HepG2 (cell line): ENCODE measurements around the gene BGN. TPM values are rescaled to one million over a fixed set of nuclear protein-coding genes. Genes with fewer than 3 reads are reported as not detected.

Experiments used
- ATAC-seq: fragments of 200-7000 bp; cut with Tn5 transposase; 3 replicates; pipeline ENCODE4 v1.9.1; 2020; ENCODE audit warnings: mild to moderate bottlenecking, moderate library complexity
- BruUV-seq: library from RNA; stranded (reverse); fragments of 400-500 nt; replicated peaks from 2 replicates; lab custom pipeline; 2021; lab: Mats Ljungman, UMichigan
- CTCF ChIA-PET: fragments of 300-600 bp; formaldehyde crosslinking; extraction: SDS; loops from one replicate; lab custom pipeline; 2021; ENCODE audit warnings: low total read pairs, inconsistent platforms, low intra/inter-chr PET ratio; lab: Yijun Ruan, JAX
- POLR2A ChIA-PET: fragments of 350-600 bp; sonication (Branson Sonifier 250); formaldehyde crosslinking; loops from one replicate; lab custom pipeline; 2020; ENCODE audit warnings: antibody characterized with exemption, inconsistent platforms; lab: Yijun Ruan, JAX
- DNase-seq: peaks from one replicate; pipeline ENCODE4 v3.0.0-alpha.2; 2015; ENCODE audit warnings: low spot score
- FAIRE-seq: peaks from 3 replicates; lab custom pipeline; 2011; peaks lifted over from hg19 to GRCh38; lab: Jason Lieb, UNC
- H2AFZ ChIP-seq: one replicate; pipeline ENCODE4 v1.6.1; 2011; ENCODE audit warnings: low read length, inconsistent platforms
- H3K27ac ChIP-seq: fragments of 300-600 bp; 3 replicates; pipeline ENCODE4 v1.8.0; 2011; ENCODE audit warnings: mixed run types, mild to moderate bottlenecking, mixed read lengths, low read length, inconsistent platforms; ENCODE audit not compliant: insufficient read depth; ENCODE audit errors: extremely low read length
- H3K27me3 ChIP-seq, 2 experiments: fragments of 200-600 bp in 1 of 2; 2 replicates in 1 of 2; 3 replicates in 1 of 2; pipeline versions ENCODE4 v1.6.0 to v1.8.0; 2011; ENCODE audit warnings: low read length in 2 of 2, mild to moderate bottlenecking in 2 of 2, moderate library complexity in 2 of 2, inconsistent platforms in 1 of 2; ENCODE audit not compliant: insufficient read depth in 2 of 2, control insufficient read depth in 1 of 2
- H3K36me3 ChIP-seq, 2 experiments: fragments of 200-600 bp in 1 of 2; replicated peaks in 1 of 2; 2 replicates in 1 of 2; 3 replicates in 1 of 2; pipeline versions ENCODE4 v1.5.1 to v1.8.0; 2011; ENCODE audit warnings: low read length in 2 of 2, inconsistent platforms in 1 of 2; ENCODE audit not compliant: insufficient read depth in 2 of 2, control insufficient read depth in 1 of 2
- H3K4me1 ChIP-seq: 2 replicates; pipeline ENCODE4 v1.5.1; 2012; ENCODE audit warnings: low read length, inconsistent platforms; ENCODE audit not compliant: insufficient read depth
- H3K4me2 ChIP-seq: 2 replicates; pipeline ENCODE4 v1.6.0; 2011; ENCODE audit warnings: low read depth, low read length, inconsistent platforms
- H3K4me3 ChIP-seq, 3 experiments: fragments of 200-600 bp in 1 of 3; sonication (generic), shearing (Covaris generic) in 1 of 3; replicated peaks in 1 of 3; 2 replicates each; pipeline ENCODE4 v1.5.1; 2011 to 2016; ENCODE audit warnings: low read length in 3 of 3, inconsistent platforms in 2 of 3, low read depth in 2 of 3, mild to moderate bottlenecking in 2 of 3, control low read depth in 1 of 3, mixed read lengths in 1 of 3; ENCODE audit not compliant: insufficient read depth in 1 of 3
- H3K79me2 ChIP-seq: one replicate; pipeline ENCODE4 v1.6.1; 2011; ENCODE audit warnings: low read length, inconsistent platforms; ENCODE audit not compliant: insufficient read depth
- H3K9ac ChIP-seq: 2 replicates; pipeline ENCODE4 v1.6.0; 2011; ENCODE audit warnings: mild to moderate bottlenecking, low read depth, low read length, inconsistent platforms; ENCODE audit not compliant: insufficient read depth
- H3K9me3 ChIP-seq: 2 replicates; pipeline ENCODE4 v1.5.1; 2012; ENCODE audit warnings: mild to moderate bottlenecking, low read length
- H4K20me1 ChIP-seq: 2 replicates; pipeline ENCODE4 v1.6.0; 2011; ENCODE audit warnings: inconsistent platforms, mild to moderate bottlenecking, low read length, moderate library complexity; ENCODE audit not compliant: insufficient read depth
- AFF4 ChIP-seq: sonication (generic); formaldehyde crosslinking; IDR thresholded peaks from 2 replicates; pipeline ENCODE4 v1.4.0; 2020; ENCODE audit warnings: missing genetic modification reagents
- EZH2 ChIP-seq: conservative IDR thresholded peaks from 2 replicates; pipeline ENCODE4 v1.6.1; 2012; ENCODE audit warnings: mild to moderate bottlenecking, low read depth, low read length, moderate library complexity
- KAT2B ChIP-seq: fragments of 150-350 bp; IDR thresholded peaks from 2 replicates; pipeline ENCODE4 v1.6.1; 2014; ENCODE audit warnings: low read depth, low read length, borderline replicate concordance
- KLF11 ChIP-seq: IDR thresholded peaks from 2 replicates; pipeline ENCODE4 v1.6.1; 2016; ENCODE audit warnings: missing compliant biosample characterization
- MAZ ChIP-seq, 2 experiments: sonication (generic) in 1 of 2; formaldehyde crosslinking in 1 of 2; IDR thresholded peaks; 2 replicates each; pipeline versions ENCODE4 v1.5.0 to v1.6.1; 2012 to 2020; ENCODE audit warnings: low read depth in 2 of 2, mild to moderate bottlenecking in 2 of 2, borderline replicate concordance in 1 of 2, improper control_type of control experiment in 1 of 2, low read length in 1 of 2, missing genetic modification reagents in 1 of 2, moderate library complexity in 1 of 2
- PLSCR1 ChIP-seq: sonication (generic); formaldehyde crosslinking; IDR thresholded peaks from 2 replicates; pipeline ENCODE4 v1.5.0; 2020; ENCODE audit warnings: missing genetic modification reagents, mild to moderate bottlenecking, borderline replicate concordance
- POLR2A ChIP-seq, 2 experiments: IDR thresholded peaks; 2 replicates each; pipeline ENCODE4 v1.6.1; 2011; ENCODE audit warnings: low read depth in 2 of 2, low read length in 2 of 2, mild to moderate bottlenecking in 1 of 2, moderate library complexity in 1 of 2; ENCODE audit not compliant: insufficient read depth in 1 of 2
- RFXAP ChIP-seq: sonication (generic); formaldehyde crosslinking; IDR thresholded peaks from 2 replicates; pipeline ENCODE4 v1.4.0; 2020; ENCODE audit warnings: missing genetic modification reagents, borderline replicate concordance
- TRAFD1 ChIP-seq: sonication (generic); formaldehyde crosslinking; IDR thresholded peaks from 2 replicates; pipeline ENCODE4 v1.5.1; 2020; ENCODE audit warnings: missing genetic modification reagents, mild to moderate bottlenecking, borderline replicate concordance
- ZFX ChIP-seq: sonication (generic); formaldehyde crosslinking; IDR thresholded peaks from 2 replicates; pipeline ENCODE4 v1.4.0; 2020; ENCODE audit warnings: mild to moderate bottlenecking, low read depth, missing genetic modification reagents, moderate library complexity
- ZNF547 ChIP-seq: sonication (generic); formaldehyde crosslinking; IDR thresholded peaks from 2 replicates; pipeline ENCODE4 v1.5.1; 2020; ENCODE audit warnings: mild to moderate bottlenecking, missing genetic modification reagents
- ZNF773 ChIP-seq: sonication (generic); formaldehyde crosslinking; IDR thresholded peaks from 2 replicates; pipeline ENCODE4 v1.4.0; 2020; ENCODE audit warnings: missing genetic modification reagents, borderline replicate concordance
- WGBS: methylation state at CpG from one replicate; pipeline ENCODE4 v1.1.6; 2017; ENCODE audit warnings: low lambda C conversion rate; 5-methylcytosine and 5-hydroxymethylcytosine counted together
- in situ Hi-C: cut with HindIII; loops from 2 replicates; pipeline ENCODE4 v1.10.0; 2017; ENCODE audit warnings: low pct_unique_long_range_greater_than_20kb; ENCODE audit not compliant: extremely low pct_ligation_motif_present
- intact Hi-C: fragments of 100-400 bp; cut with micrococcal nuclease; formaldehyde crosslinking; loops from one replicate; pipeline ENCODE4 v1.10.0; 2022; ENCODE audit not compliant: unreplicated experiment
- polyA plus RNA-seq, 8 experiments: library from polyadenylated mRNA; depleted of rRNA in 3 of 8; stranded (reverse) in 7 of 8; unstranded in 1 of 8; fragments of >200 nt; fragmentation: Illumina TruSeq in 4 of 8; extraction: Trizol in 4 of 8; gene quantifications; 2 replicates each; pipeline versions ENCODE4 v1.2.1 to v1.2.3, GENCODE V29; 2011 to 2016; ENCODE audit warnings: low read depth in 4 of 8, missing spikeins in 1 of 8, mixed read lengths in 1 of 8; ENCODE audit not compliant: insufficient read depth in 1 of 8
- total RNA-seq, 5 experiments: library from RNA; depleted of rRNA; stranded (reverse); fragments of >200 nt; fragmentation: Illumina TruSeq; extraction: Trizol; gene quantifications; 2 replicates each; pipeline ENCODE4 v1.2.3, GENCODE V29; 2016; ENCODE audit warnings: low read depth in 1 of 5

BGN gene
- total and polyA plus RNA-seq, 2 of the 13 experiments (the other 11 are each of a cell fraction or from before 2014, with no cell fraction given), result 0.18 to 0.63 TPM

GRCh38 chrX:153455571-153455970 is 39.2 kb upstream of the BGN start:
- WGBS, result 100% methylated on average over 3 of the region's 16 CpGs
- ATAC-seq (no peak), FAIRE-seq (no peak), DNase-seq (no peak)
- in situ Hi-C loops, result loop anchor here (10.0 kb wide), 1 partner anchor 49 kb away; no protein-coding TSS in a partner anchor
- Histone ChIP-seq H3K27ac (no peak overlapping the region), H2AFZ (no peak overlapping the region), H3K9me3 (no peaks in the 10 kb centered on the region), H3K27me3 (no peaks in the 10 kb centered on the region), H3K4me1 (no peaks in the 10 kb centered on the region), H3K4me3 (no peak overlapping the region), H3K9ac (no peak overlapping the region), H3K36me3 (peaks cover 0 to under 1% of the 10 kb centered on the region in 2 experiments; a peak in 1 of 5 replicates), H3K4me2 (no peak overlapping the region), H3K79me2 (no peaks in the 10 kb centered on the region), H4K20me1 (no peaks in the 10 kb centered on the region)
- CTCF ChIA-PET, result no interaction called here
- POLR2A ChIA-PET, result no interaction called here
- intact Hi-C loops, result no loop called here
- no peak for TF ChIP-seq KLF11 (CRISPR knock-in tag)
- no TSS peak for BruUV-seq

GRCh38 chrX:153456161-153456560 is 38.6 kb upstream of the BGN start:
- Histone ChIP-seq H3K27ac (no peak overlapping the region), H3K27me3 (no peaks in the 10 kb centered on the region), H3K9ac (no peak overlapping the region), H3K4me2 (no peak overlapping the region), H3K36me3 (peaks cover 0 to 1% of the 10 kb centered on the region in 2 experiments; a peak in 1 of 5 replicates), H3K79me2 (no peaks in the 10 kb centered on the region), H3K9me3 (no peaks in the 10 kb centered on the region), H3K4me3 (no peak overlapping the region), H4K20me1 (no peaks in the 10 kb centered on the region), H3K4me1 (no peaks in the 10 kb centered on the region), H2AFZ (no peak overlapping the region)
- in situ Hi-C loops (loop anchor here (10.0 kb wide), 1 partner anchor 49 kb away; no protein-coding TSS in a partner anchor), intact Hi-C loops (no loop called here)
- no TSS peak for BruUV-seq
- no CpG with 5 or more reads among the region's 12 CpGs for WGBS
- ATAC-seq (no peak), FAIRE-seq (no peak), DNase-seq (no peak)
- ChIA-PET POLR2A (no interaction called here), CTCF (no interaction called here)
- TF ChIP-seq RFXAP (CRISPR knock-in tag) (no peak), ZNF773 (no peak), POLR2A (IDR thresholded peaks at IDR 0.05; ENCODE audit: insufficient read depth in 1 of 2, low read depth in 2 of 2, low read length in 2 of 2) (no peak), EZH2 (no peak), MAZ (IDR thresholded peaks at IDR 0.05; ENCODE audit: borderline replicate concordance, low read depth, low read length) (no peak), MAZ (CRISPR knock-in tag; IDR thresholded peaks at IDR 0.05; ENCODE audit: low read depth) (no peak), PLSCR1 (CRISPR knock-in tag) (no peak), KAT2B (no peak), ZNF547 (CRISPR knock-in tag) (no peak), TRAFD1 (no peak), ZFX (CRISPR knock-in tag) (no peak), AFF4 (CRISPR knock-in tag) (no peak)
